ENCODE data around the gene FAT4.

The FAT4 gene

GRCh38 chr4:125314676-125315575, at the start of gene FAT4:
FAT4 (plus strand) TSS chr4:125314955; CDS start chr4:125316412, 1,457 bp downstream.
- peak; percentile 7 for DNase-seq

- no peak for DNase-seq
Measured at GRCh38 chr4:125265846-125266245, 48.9 kb upstream of the FAT4 start.

- DNase-seq, result no peak
Measured at GRCh38 chr4:125266901-125267604, 47.7 kb upstream of the FAT4 start.

- no peak for DNase-seq
Measured at GRCh38 chr4:125267630-125268029, 47.1 kb upstream of the FAT4 start.

- no peak for DNase-seq
Measured at GRCh38 chr4:125268068-125268755, 46.5 kb upstream of the FAT4 start.

- DNase-seq, result no peak
Measured at GRCh38 chr4:125276811-125277210, 37.9 kb upstream of the FAT4 start.

GRCh38 chr4:125277790-125278189, 37.0 kb upstream of the FAT4 start:
- DNase-seq, result no peak

GRCh38 chr4:125280892-125281403, 33.8 kb upstream of the FAT4 start:
- no peak for DNase-seq

GRCh38 chr4:125283707-125284279, 31.0 kb upstream of the FAT4 start:
- DNase-seq, result no peak

GRCh38 chr4:125297116-125297515, 17.6 kb upstream of the FAT4 start:
- DNase-seq, result no peak

- DNase-seq, result no peak
Measured at GRCh38 chr4:125303058-125303457, 11.7 kb upstream of the FAT4 start.

GRCh38 chr4:125303821-125304220, 10.9 kb upstream of the FAT4 start:
- DNase-seq, result no peak

- DNase-seq, result no peak
Measured at GRCh38 chr4:125306112-125306511, 8.6 kb upstream of the FAT4 start.

- no peak for DNase-seq
Measured at GRCh38 chr4:125306533-125306932, 8.2 kb upstream of the FAT4 start.

GRCh38 chr4:125311503-125311902, 3.3 kb upstream of the FAT4 start:
- DNase-seq, result no peak

GRCh38 chr4:125313497-125313896, 1.3 kb upstream of the FAT4 start:
- DNase-seq, result no peak

GRCh38 chr4:125313989-125314667, 627 bp upstream of the FAT4 start:
- DNase-seq, result no peak

- no peak for DNase-seq
Measured at GRCh38 chr4:125315576-125316400, 1.0 kb downstream of the FAT4 start.

- DNase-seq, result no peak
Measured at GRCh38 chr4:125316401-125316790, 1.6 kb downstream of the FAT4 start.

- DNase-seq, result no peak
Measured at GRCh38 chr4:125316791-125317524, 2.2 kb downstream of the FAT4 start.

- DNase-seq, result no peak
Measured at GRCh38 chr4:125317525-125317877, 2.7 kb downstream of the FAT4 start.
